SK-N-SH (cell line): ENCODE results near the gene MMD. TPM values are rescaled to one million over a fixed set of nuclear protein-coding genes. Genes with fewer than 3 reads are reported as not detected.

Experiments used
- CTCF ChIA-PET: fragments of 300-600, 350-600 bp; formaldehyde crosslinking; extraction: SDS; loops from one replicate; lab custom pipeline; 2021; lab: Yijun Ruan, JAX
- POLR2A ChIA-PET: fragments of 350-600 bp; sonication (Branson Sonifier 250); formaldehyde crosslinking; extraction: SDS; loops from one replicate; lab custom pipeline; 2020; ENCODE audit warnings: antibody characterized with exemption, inconsistent platforms; lab: Yijun Ruan, JAX
- DNase-seq: peaks from one replicate; pipeline ENCODE4 v3.0.0; 2012
- H2AFZ ChIP-seq: fragments of 200-600 bp; sonication (generic); 2 replicates; pipeline ENCODE4 v1.8.1; 2016; ENCODE audit warnings: antibody characterized with exemption, mild to moderate bottlenecking, low read depth
- H3F3A ChIP-seq: fragments of 200-600 bp; sonication (generic); replicated peaks from 2 replicates; pipeline ENCODE3; 2016; ENCODE audit warnings: antibody characterized with exemption, mild to moderate bottlenecking; ENCODE audit not compliant: insufficient read depth
- H3K27ac ChIP-seq, 2 experiments: fragments of 200-500 bp in 1 of 2; fragments of 200-600 bp in 1 of 2; sonication (Bioruptor generic) in 1 of 2; sonication (generic), shearing (Covaris generic) in 1 of 2; 2 replicates each; pipeline versions ENCODE4 v1.5.1 to v1.6.1; 2014 to 2016; ENCODE audit warnings: low read depth in 2 of 2, inconsistent platforms in 1 of 2, low read length in 1 of 2, mild to moderate bottlenecking in 1 of 2, mixed read lengths in 1 of 2
- H3K27me3 ChIP-seq: fragments of 200-600 bp; sonication (generic), shearing (Covaris generic); 2 replicates; pipeline ENCODE4 v1.6.1; 2016; ENCODE audit warnings: mixed run types; ENCODE audit not compliant: insufficient read depth
- H3K36me3 ChIP-seq, 2 experiments: fragments of 200-500 bp in 1 of 2; fragments of 200-600 bp in 1 of 2; sonication (Bioruptor generic) in 1 of 2; sonication (generic) in 1 of 2; replicated peaks in 1 of 2; 2 replicates each; pipeline versions ENCODE3 to v1.5.1; 2014 to 2016; ENCODE audit warnings: low read length in 1 of 2, mild to moderate bottlenecking in 1 of 2; ENCODE audit not compliant: insufficient read depth in 2 of 2, control insufficient read depth in 1 of 2
- H3K4me1 ChIP-seq, 2 experiments: fragments of 200-500 bp in 1 of 2; fragments of 200-600 bp in 1 of 2; sonication (Bioruptor generic) in 1 of 2; sonication (generic), shearing (Covaris generic) in 1 of 2; 2 replicates each; pipeline versions ENCODE4 v1.5.1 to v1.6.1; 2014 to 2016; ENCODE audit warnings: low read depth in 1 of 2, low read length in 1 of 2, mixed run types in 1 of 2; ENCODE audit not compliant: insufficient read depth in 2 of 2, control insufficient read depth in 1 of 2
- H3K4me2 ChIP-seq: fragments of 200-600 bp; sonication (generic), shearing (Covaris generic); 2 replicates; pipeline ENCODE4 v1.6.1; 2017; ENCODE audit warnings: mixed run types
- H3K4me3 ChIP-seq, 2 experiments: fragments of 200-500 bp in 1 of 2; fragments of 200-600 bp in 1 of 2; sonication (Bioruptor generic) in 1 of 2; sonication (generic), shearing (Covaris generic) in 1 of 2; 2 replicates each; pipeline versions ENCODE4 v1.5.1 to v1.8.1; 2014 to 2016; ENCODE audit warnings: low read depth in 2 of 2, inconsistent platforms in 1 of 2, low read length in 1 of 2, mild to moderate bottlenecking in 1 of 2, mixed read lengths in 1 of 2, moderate library complexity in 1 of 2
- H3K79me2 ChIP-seq: fragments of 200-600 bp; sonication (generic); 2 replicates; pipeline ENCODE4 v1.8.1; 2017; ENCODE audit warnings: mild to moderate bottlenecking; ENCODE audit not compliant: insufficient read depth
- H3K9ac ChIP-seq: fragments of 200-600 bp; sonication (generic); 2 replicates; pipeline ENCODE4 v1.6.1; 2017; ENCODE audit warnings: mixed run types
- H3K9me2 ChIP-seq: fragments of 200-600 bp; sonication (generic); 2 replicates; pipeline ENCODE4 v1.6.1; 2017; ENCODE audit warnings: mixed run types
- H3K9me3 ChIP-seq: fragments of 200-600 bp; sonication (generic); 2 replicates; pipeline ENCODE4 v1.6.1; 2017; ENCODE audit warnings: mixed run types, mild to moderate bottlenecking, moderate library complexity
- H4K20me1 ChIP-seq: fragments of 200-600 bp; sonication (generic); 2 replicates; pipeline ENCODE4 v1.6.1; 2017; ENCODE audit warnings: mild to moderate bottlenecking, mixed run types; ENCODE audit not compliant: insufficient read depth
- CHD2 ChIP-seq: fragments of 150-350 bp; IDR thresholded peaks from 2 replicates; pipeline ENCODE4 v1.6.1; 2018; ENCODE audit warnings: low read length; ENCODE audit not compliant: partially characterized antibody
- EP300 ChIP-seq, 2 experiments: IDR thresholded peaks; 2 replicates each; pipeline versions ENCODE4 v1.4.0 to v1.6.1; 2012; ENCODE audit warnings: borderline replicate concordance in 1 of 2, low read depth in 1 of 2, low read length in 1 of 2
- EZH2phosphoT487 ChIP-seq: fragments of 200-600 bp; sonication (generic); IDR thresholded peaks from 2 replicates; pipeline ENCODE4 v1.6.1; 2017; ENCODE audit warnings: low read depth, mixed run types, mild to moderate bottlenecking, antibody characterized with exemption, moderate library complexity, borderline replicate concordance
- GABPA ChIP-seq: IDR thresholded peaks from 2 replicates; pipeline ENCODE4 v1.4.0; 2012; ENCODE audit warnings: low read depth, mild to moderate bottlenecking
- JUND ChIP-seq: IDR thresholded peaks from 2 replicates; pipeline ENCODE4 v1.4.0; 2012
- NFIC ChIP-seq: IDR thresholded peaks from 2 replicates; pipeline ENCODE4 v1.4.0; 2012; ENCODE audit warnings: borderline replicate concordance
- POLR2AphosphoS5 ChIP-seq: IDR thresholded peaks from 2 replicates; pipeline ENCODE4 v1.6.1; 2012; ENCODE audit warnings: low read depth, low read length
- RCOR1 ChIP-seq: fragments of 150-350 bp; IDR thresholded peaks from 2 replicates; pipeline ENCODE4 v1.6.1; 2017; ENCODE audit warnings: antibody characterized with exemption, low read length
- RXRA ChIP-seq: IDR thresholded peaks from 2 replicates; pipeline ENCODE4 v1.4.0; 2012; ENCODE audit warnings: low read depth, mild to moderate bottlenecking, borderline replicate concordance
- SIN3A ChIP-seq: IDR thresholded peaks from 2 replicates; pipeline ENCODE4 v1.6.1; 2012; ENCODE audit warnings: low read depth, mild to moderate bottlenecking, low read length, moderate library complexity, borderline replicate concordance
- SMC3 ChIP-seq: IDR thresholded peaks from 2 replicates; pipeline ENCODE4 v1.6.1; 2012; ENCODE audit warnings: low read depth, low read length, improper control_type of control experiment
- TEAD4 ChIP-seq: IDR thresholded peaks from 2 replicates; pipeline ENCODE4 v1.4.0; 2012; ENCODE audit warnings: mild to moderate bottlenecking, borderline replicate concordance; ENCODE audit not compliant: insufficient read depth
- WGBS: methylation state at CpG from one replicate; pipeline ENCODE4 v1.1.6; 2017; ENCODE audit warnings: low lambda C conversion rate; 5-methylcytosine and 5-hydroxymethylcytosine counted together
- polyA plus RNA-seq, 3 experiments: library from polyadenylated mRNA; depleted of rRNA; stranded (reverse); fragments of >200 nt; gene quantifications; 2 replicates each; pipeline ENCODE4 v1.2.3, GENCODE V29; 2012
- TF ChIP-seq, protein P1 (sequence below): IDR thresholded peaks from 2 replicates; pipeline ENCODE4; 2012
- TF ChIP-seq, protein P2 (sequence below): fragments of 200-600 bp; sonication (generic); IDR thresholded peaks from 2 replicates; pipeline ENCODE4 v1.6.1; 2017; ENCODE audit warnings: antibody characterized with exemption, mild to moderate bottlenecking, moderate library complexity
- TF ChIP-seq, protein P3 (sequence below): IDR thresholded peaks from 2 replicates; pipeline ENCODE4 v1.4.0; 2012; ENCODE audit warnings: low read depth, borderline replicate concordance
- TF ChIP-seq, protein P4 (sequence below): IDR thresholded peaks from 2 replicates; pipeline ENCODE4 v1.6.1; 2012; ENCODE audit warnings: mild to moderate bottlenecking, low read depth, low read length, moderate library complexity

Gene MMD
- polyA plus RNA-seq, 1 of the 3 experiments (the other 2 are of a cell fraction) = 10.9 TPM

DNA sequence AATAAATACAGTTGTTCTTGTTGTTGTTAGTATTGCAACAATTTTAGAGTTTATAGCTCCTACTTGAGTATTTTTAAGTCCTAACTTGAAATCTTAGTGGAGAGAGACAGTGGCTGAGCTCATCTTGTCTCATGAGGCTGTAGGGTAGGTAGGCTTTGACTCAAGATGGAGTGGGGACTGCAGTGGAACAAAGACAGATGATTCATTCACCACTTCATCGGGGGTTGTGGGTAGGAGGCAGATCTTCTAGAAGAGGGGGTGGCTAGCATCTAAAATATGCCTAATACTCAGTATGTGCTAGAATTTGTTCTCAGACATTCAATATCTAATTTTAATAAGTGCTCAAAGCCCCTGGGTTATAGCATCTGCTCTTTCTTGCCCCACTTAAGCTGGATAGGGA lies 13.1 kb upstream of the MMD start:
- POLR2A ChIA-PET = no interaction called here
- Histone ChIP-seq H3K4me3 (no peak overlapping the region), H3K9me2 (no peaks in the 10 kb centered on the region), H3K79me2 (no peaks in the 10 kb centered on the region), H3K9ac (no peak overlapping the region), H3K9me3 (no peaks in the 10 kb centered on the region), H3F3A (no peaks in the 10 kb centered on the region), H3K4me2 (no peak overlapping the region), H3K27me3 (no peaks in the 10 kb centered on the region), H2AFZ (no peak overlapping the region), H3K36me3 (no peaks in the 10 kb centered on the region), H3K4me1 (peaks cover 0 to 30% of the 10 kb centered on the region in 2 experiments; a peak in 2 of 4 replicates), H3K27ac (no peak overlapping the region), H4K20me1 (no peaks in the 10 kb centered on the region)
- CTCF ChIA-PET = interaction anchor here (0.7 kb wide), 1 partner anchor 79 kb away, joined by 3 read pairs; no protein-coding TSS in a partner anchor
- TF ChIP-seq, protein P1, sequence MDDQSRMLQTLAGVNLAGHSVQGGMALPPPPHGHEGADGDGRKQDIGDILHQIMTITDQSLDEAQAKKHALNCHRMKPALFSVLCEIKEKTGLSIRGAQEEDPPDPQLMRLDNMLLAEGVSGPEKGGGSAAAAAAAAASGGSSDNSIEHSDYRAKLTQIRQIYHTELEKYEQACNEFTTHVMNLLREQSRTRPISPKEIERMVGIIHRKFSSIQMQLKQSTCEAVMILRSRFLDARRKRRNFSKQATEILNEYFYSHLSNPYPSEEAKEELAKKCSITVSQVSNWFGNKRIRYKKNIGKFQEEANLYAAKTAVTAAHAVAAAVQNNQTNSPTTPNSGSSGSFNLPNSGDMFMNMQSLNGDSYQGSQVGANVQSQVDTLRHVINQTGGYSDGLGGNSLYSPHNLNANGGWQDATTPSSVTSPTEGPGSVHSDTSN = no peak
- TF ChIP-seq GABPA = no peak
- no peak for TF ChIP-seq EZH2phosphoT487
- TF ChIP-seq EP300 (IDR thresholded peaks at IDR 0.05; ENCODE audit: borderline replicate concordance in 1 of 2, low read depth in 1 of 2, low read length in 1 of 2) = no peak
- TF ChIP-seq SMC3 = no peak
- no peak for TF ChIP-seq JUND
- TF ChIP-seq CHD2 = no peak
- TF ChIP-seq TEAD4 = no peak
- TF ChIP-seq POLR2AphosphoS5 = no peak
- TF ChIP-seq, protein P2, sequence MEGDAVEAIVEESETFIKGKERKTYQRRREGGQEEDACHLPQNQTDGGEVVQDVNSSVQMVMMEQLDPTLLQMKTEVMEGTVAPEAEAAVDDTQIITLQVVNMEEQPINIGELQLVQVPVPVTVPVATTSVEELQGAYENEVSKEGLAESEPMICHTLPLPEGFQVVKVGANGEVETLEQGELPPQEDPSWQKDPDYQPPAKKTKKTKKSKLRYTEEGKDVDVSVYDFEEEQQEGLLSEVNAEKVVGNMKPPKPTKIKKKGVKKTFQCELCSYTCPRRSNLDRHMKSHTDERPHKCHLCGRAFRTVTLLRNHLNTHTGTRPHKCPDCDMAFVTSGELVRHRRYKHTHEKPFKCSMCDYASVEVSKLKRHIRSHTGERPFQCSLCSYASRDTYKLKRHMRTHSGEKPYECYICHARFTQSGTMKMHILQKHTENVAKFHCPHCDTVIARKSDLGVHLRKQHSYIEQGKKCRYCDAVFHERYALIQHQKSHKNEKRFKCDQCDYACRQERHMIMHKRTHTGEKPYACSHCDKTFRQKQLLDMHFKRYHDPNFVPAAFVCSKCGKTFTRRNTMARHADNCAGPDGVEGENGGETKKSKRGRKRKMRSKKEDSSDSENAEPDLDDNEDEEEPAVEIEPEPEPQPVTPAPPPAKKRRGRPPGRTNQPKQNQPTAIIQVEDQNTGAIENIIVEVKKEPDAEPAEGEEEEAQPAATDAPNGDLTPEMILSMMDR = no peak
- TF ChIP-seq, protein P3, sequence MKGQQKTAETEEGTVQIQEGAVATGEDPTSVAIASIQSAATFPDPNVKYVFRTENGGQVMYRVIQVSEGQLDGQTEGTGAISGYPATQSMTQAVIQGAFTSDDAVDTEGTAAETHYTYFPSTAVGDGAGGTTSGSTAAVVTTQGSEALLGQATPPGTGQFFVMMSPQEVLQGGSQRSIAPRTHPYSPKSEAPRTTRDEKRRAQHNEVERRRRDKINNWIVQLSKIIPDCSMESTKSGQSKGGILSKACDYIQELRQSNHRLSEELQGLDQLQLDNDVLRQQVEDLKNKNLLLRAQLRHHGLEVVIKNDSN = no peak
- no peak for TF ChIP-seq SIN3A
- 50% methylated on average over 1 of the region's 1 CpG for WGBS
- no peak for DNase-seq

DNA sequence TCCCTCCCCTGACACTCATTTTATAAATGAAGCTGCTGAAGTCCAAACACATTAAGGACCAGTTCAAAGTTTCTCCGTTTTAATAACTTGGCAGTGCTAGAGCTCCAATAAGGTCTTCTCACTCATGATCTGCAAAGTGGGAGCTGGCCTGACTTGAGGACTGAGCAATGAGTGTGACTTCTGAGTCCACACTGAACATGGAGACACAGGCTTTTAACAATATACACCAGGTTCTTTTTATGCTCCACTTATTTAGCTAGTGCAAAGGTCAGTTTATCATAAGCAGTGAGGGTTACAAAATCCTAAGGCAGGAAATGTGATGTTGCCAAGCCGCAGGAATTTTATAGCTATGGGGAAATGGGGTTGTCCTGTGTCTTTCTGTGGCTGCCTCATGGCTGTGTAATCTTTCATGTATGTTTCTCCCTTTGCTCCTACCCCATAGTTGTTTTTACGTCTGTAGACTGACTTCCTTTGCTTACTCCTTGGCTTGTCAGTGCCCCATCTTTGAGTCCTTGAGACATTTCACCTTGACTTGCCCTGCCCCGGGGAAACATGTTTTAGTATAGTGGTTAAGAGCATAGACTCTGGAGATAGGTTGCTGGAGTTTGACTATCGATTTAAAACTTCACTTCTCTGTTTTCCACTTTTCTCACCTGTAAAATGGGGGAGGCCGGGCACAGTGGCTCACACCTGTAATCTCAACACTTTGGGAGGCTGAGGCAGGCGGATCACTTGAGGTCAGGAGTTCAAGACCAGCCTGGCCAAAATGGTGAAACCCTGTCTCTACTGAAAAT lies 12.2 kb upstream of the MMD start:
- H3K79me2 ChIP-seq = no peaks in the 10 kb centered on the region
- ChIA-PET POLR2A (no interaction called here), CTCF (interaction anchor here (0.7 to 1.9 kb wide), 3 partner anchors 45 to 85 kb away, joined by 3 to 6 read pairs (median 4); no protein-coding TSS in a partner anchor)
- no peaks in the 10 kb centered on the region for H3K27me3 ChIP-seq
- no peaks in the 10 kb centered on the region for H4K20me1 ChIP-seq
- H3K9ac ChIP-seq = no peak overlapping the region
- H3K4me3 ChIP-seq = no peak overlapping the region
- no peaks in the 10 kb centered on the region for H3K9me2 ChIP-seq
- H3F3A ChIP-seq = no peaks in the 10 kb centered on the region
- no peak overlapping the region for H3K4me2 ChIP-seq
- DNase-seq = no peak
- peak overlapping the region in 1 of 2 experiments; percentile 7; a peak in 1 of 4 replicates for H3K27ac ChIP-seq
- TF ChIP-seq EP300 (IDR thresholded peaks at IDR 0.05; ENCODE audit: borderline replicate concordance in 1 of 2, low read depth in 1 of 2, low read length in 1 of 2) (no peak), GABPA (no peak), NFIC (no peak), RCOR1 (no peak), RXRA (no peak)
- TF ChIP-seq, protein P4, sequence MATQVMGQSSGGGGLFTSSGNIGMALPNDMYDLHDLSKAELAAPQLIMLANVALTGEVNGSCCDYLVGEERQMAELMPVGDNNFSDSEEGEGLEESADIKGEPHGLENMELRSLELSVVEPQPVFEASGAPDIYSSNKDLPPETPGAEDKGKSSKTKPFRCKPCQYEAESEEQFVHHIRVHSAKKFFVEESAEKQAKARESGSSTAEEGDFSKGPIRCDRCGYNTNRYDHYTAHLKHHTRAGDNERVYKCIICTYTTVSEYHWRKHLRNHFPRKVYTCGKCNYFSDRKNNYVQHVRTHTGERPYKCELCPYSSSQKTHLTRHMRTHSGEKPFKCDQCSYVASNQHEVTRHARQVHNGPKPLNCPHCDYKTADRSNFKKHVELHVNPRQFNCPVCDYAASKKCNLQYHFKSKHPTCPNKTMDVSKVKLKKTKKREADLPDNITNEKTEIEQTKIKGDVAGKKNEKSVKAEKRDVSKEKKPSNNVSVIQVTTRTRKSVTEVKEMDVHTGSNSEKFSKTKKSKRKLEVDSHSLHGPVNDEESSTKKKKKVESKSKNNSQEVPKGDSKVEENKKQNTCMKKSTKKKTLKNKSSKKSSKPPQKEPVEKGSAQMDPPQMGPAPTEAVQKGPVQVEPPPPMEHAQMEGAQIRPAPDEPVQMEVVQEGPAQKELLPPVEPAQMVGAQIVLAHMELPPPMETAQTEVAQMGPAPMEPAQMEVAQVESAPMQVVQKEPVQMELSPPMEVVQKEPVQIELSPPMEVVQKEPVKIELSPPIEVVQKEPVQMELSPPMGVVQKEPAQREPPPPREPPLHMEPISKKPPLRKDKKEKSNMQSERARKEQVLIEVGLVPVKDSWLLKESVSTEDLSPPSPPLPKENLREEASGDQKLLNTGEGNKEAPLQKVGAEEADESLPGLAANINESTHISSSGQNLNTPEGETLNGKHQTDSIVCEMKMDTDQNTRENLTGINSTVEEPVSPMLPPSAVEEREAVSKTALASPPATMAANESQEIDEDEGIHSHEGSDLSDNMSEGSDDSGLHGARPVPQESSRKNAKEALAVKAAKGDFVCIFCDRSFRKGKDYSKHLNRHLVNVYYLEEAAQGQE = no peak
- TF ChIP-seq, all 33 proteins: peak for 0
- 75% methylated on average over 7 of the region's 7 CpGs for WGBS
- Histone ChIP-seq H3K4me1 (peaks cover 0 to 30% of the 10 kb centered on the region in 2 experiments; a peak in 2 of 4 replicates), H2AFZ (no peak overlapping the region), H3K9me3 (no peaks in the 10 kb centered on the region), H3K36me3 (no peaks in the 10 kb centered on the region)
